ENCODE measurements around the gene DLST. TPM values are rescaled to one million over a fixed set of nuclear protein-coding genes. Genes with fewer than 3 reads are reported as not detected.

Gene DLST
- total RNA-seq, 1 experiment from 2014 or later = 309 TPM

- CTCF ChIA-PET = interaction anchor here (0.6 to 1.3 kb wide), 3 partner anchors 42 to 149 kb away, joined by 3 to 6 read pairs (median 4); no protein-coding TSS in a partner anchor
- Histone ChIP-seq H3K9me2 (ENCODE audit: insufficient read depth) (no peaks in the 10 kb centered on the region), H3K9me3 (ENCODE audit: insufficient read depth, low read depth) (no peaks in the 10 kb centered on the region), H3K4me2 (no peak overlapping the region), H3K4me1 (replicated peaks; ENCODE audit: insufficient read depth) (peaks cover 17% of the 10 kb centered on the region), H3F3A (ENCODE audit: insufficient read depth, low read depth) (peaks cover 13% of the 10 kb centered on the region; the same call in 1 of the 2 replicates), H3K36me3 (ENCODE audit: low read depth) (no peaks in the 10 kb centered on the region), H2AFZ (no peak overlapping the region), H3K79me2 (ENCODE audit: low read depth) (no peaks in the 10 kb centered on the region), H3K4me3 (no peak overlapping the region), H3K27me3 (ENCODE audit: insufficient read depth, low read depth) (no peaks in the 10 kb centered on the region), H4K20me1 (ENCODE audit: insufficient read depth) (no peaks in the 10 kb centered on the region), H3K27ac (no peak overlapping the region)
- TF ChIP-seq CTCF (conservative IDR thresholded peaks at IDR 0.05) (no peak), EZH2 (IDR thresholded peaks at IDR 0.05; ENCODE audit: low read depth) (no peak)
- BruUV-seq (replicated peaks) = no TSS peak
- intact Hi-C loops (cut with micrococcal nuclease; ENCODE audit: unreplicated experiment) = no loop called here
- no peak for DNase-seq
- POLR2A ChIA-PET (ENCODE audit: unreplicated experiment) = interaction anchor here (0.5 to 1.0 kb wide), 2 partner anchors 53 to 131 kb away, joined by 4 to 9 read pairs; partner anchors contain the start of gene ZC2HC1C
These were observed 57.1 kb downstream of the DLST start for GRCh38 chr14:74938531-74939495.

GRCh38 chr14:74940956-74941565 lies 59.3 kb downstream of the DLST start:
- DNase-seq = no peak
- no peak overlapping the region for H3K27ac ChIP-seq

More at GRCh38 chr14:74940956-74941565, 59.3 kb downstream of the DLST start:
- POLR2A ChIA-PET (ENCODE audit: unreplicated experiment) = interaction anchor here (0.6 to 0.7 kb wide), 2 partner anchors 186 to 352 kb away, joined by 9 to 14 read pairs; partner anchors contain the start of gene NEK9
- H3K36me3 ChIP-seq (ENCODE audit: low read depth) = no peaks in the 10 kb centered on the region
- H3F3A ChIP-seq (ENCODE audit: insufficient read depth, low read depth) = peaks cover 22% of the 10 kb centered on the region; the same call in 1 of the 2 replicates
- no peak for TF ChIP-seq CTCF (conservative IDR thresholded peaks at IDR 0.05)
- TF ChIP-seq EZH2 (IDR thresholded peaks at IDR 0.05; ENCODE audit: low read depth) = no peak
- no peaks in the 10 kb centered on the region for H4K20me1 ChIP-seq (ENCODE audit: insufficient read depth)
- intact Hi-C loops (cut with micrococcal nuclease; ENCODE audit: unreplicated experiment) = loop anchor here (1.0 to 10.0 kb wide), 6 partner anchors 18 to 364 kb away; partner anchors contain the start of genes EIF2B2, RPS6KL1 and ZC2HC1C
- no peak overlapping the region for H2AFZ ChIP-seq
- H3K79me2 ChIP-seq (ENCODE audit: low read depth) = no peaks in the 10 kb centered on the region
- H3K4me1 ChIP-seq (replicated peaks; ENCODE audit: insufficient read depth) = peaks cover 24% of the 10 kb centered on the region
- no peaks in the 10 kb centered on the region for H3K9me3 ChIP-seq (ENCODE audit: insufficient read depth, low read depth)
- H3K4me3 ChIP-seq = no peak overlapping the region
- no peaks in the 10 kb centered on the region for H3K27me3 ChIP-seq (ENCODE audit: insufficient read depth, low read depth)
- CTCF ChIA-PET = interaction anchor here (0.8 to 1.5 kb wide), 5 partner anchors 18 to 80 kb away, joined by 3 to 8 read pairs (median 4); partner anchors contain the start of gene RPS6KL1
- H3K9me2 ChIP-seq (ENCODE audit: insufficient read depth) = no peaks in the 10 kb centered on the region
- no peak overlapping the region for H3K4me2 ChIP-seq
- BruUV-seq (replicated peaks) = no TSS peak
